IPS-18a (cell line): ENCODE results near the gene TTC6.
A peak's percentile ranks its signal among the peaks of the same experiment; 100 is the strongest.

Source experiments
- H3K27ac ChIP-seq: one replicate; pipeline ENCODE4 v1.5.1; 2013; ENCODE audit warnings: low read length
- H3K27me3 ChIP-seq: one replicate; pipeline ENCODE4 v1.6.1; 2013; ENCODE audit warnings: mild to moderate bottlenecking, low read length; ENCODE audit not compliant: control insufficient read depth, insufficient read depth
- H3K36me3 ChIP-seq: one replicate; pipeline ENCODE4 v1.6.1; 2013; ENCODE audit warnings: low read depth, low read length; ENCODE audit not compliant: control insufficient read depth
- H3K4me1 ChIP-seq: one replicate; pipeline ENCODE4 v1.6.1; 2013; ENCODE audit warnings: low read depth, low read length; ENCODE audit not compliant: control insufficient read depth
- H3K4me3 ChIP-seq: one replicate; pipeline ENCODE4 v1.5.1; 2013; ENCODE audit warnings: low read length
- H3K9ac ChIP-seq: one replicate; pipeline ENCODE4 v1.6.1; 2013; ENCODE audit warnings: mild to moderate bottlenecking, low read length, moderate library complexity
- H3K9me3 ChIP-seq: one replicate; pipeline ENCODE4 v1.6.1; 2013; ENCODE audit warnings: low read depth, low read length; ENCODE audit not compliant: control insufficient read depth

TTC6 gene

GRCh38 chr14:37569729-37570128 is 25.7 kb upstream of the TTC6 start:
- H3K36me3 ChIP-seq, result no peaks in the 10 kb centered on the region
- H3K9me3 ChIP-seq, result no peaks in the 10 kb centered on the region
- H3K9ac ChIP-seq, result no peak overlapping the region
- H3K27ac ChIP-seq, result no peak overlapping the region
- H3K27me3 ChIP-seq, result no peaks in the 10 kb centered on the region
- peaks cover 11% of the 10 kb centered on the region for H3K4me1 ChIP-seq
- H3K4me3 ChIP-seq, result no peak overlapping the region

- Histone ChIP-seq H3K9ac (no peak overlapping the region), H3K4me3 (no peak overlapping the region), H3K36me3 (no peaks in the 10 kb centered on the region), H3K4me1 (peaks cover 8% of the 10 kb centered on the region), H3K27ac (no peak overlapping the region), H3K27me3 (no peaks in the 10 kb centered on the region), H3K9me3 (no peaks in the 10 kb centered on the region)
These were observed 24.0 kb upstream of the TTC6 start for GRCh38 chr14:37571391-37571790.

- Histone ChIP-seq H3K27me3 (peaks cover 5% of the 10 kb centered on the region), H3K36me3 (no peaks in the 10 kb centered on the region), H3K9me3 (no peaks in the 10 kb centered on the region), H3K27ac (no peak overlapping the region), H3K9ac (no peak overlapping the region), H3K4me3 (no peak overlapping the region), H3K4me1 (no peaks in the 10 kb centered on the region)
These were observed 22.1 kb upstream of the TTC6 start for GRCh38 chr14:37573356-37573755.

GRCh38 chr14:37579274-37579673 is 16.2 kb upstream of the TTC6 start:
- Histone ChIP-seq H3K27me3 (peaks cover 65% of the 10 kb centered on the region), H3K4me3 (no peak overlapping the region), H3K4me1 (no peaks in the 10 kb centered on the region), H3K9me3 (no peaks in the 10 kb centered on the region), H3K36me3 (no peaks in the 10 kb centered on the region), H3K27ac (no peak overlapping the region), H3K9ac (no peak overlapping the region)

GRCh38 chr14:37580146-37580545 is 15.3 kb upstream of the TTC6 start:
- peaks cover 73% of the 10 kb centered on the region for H3K27me3 ChIP-seq
- no peak overlapping the region for H3K9ac ChIP-seq
- no peak overlapping the region for H3K4me3 ChIP-seq
- H3K27ac ChIP-seq, result no peak overlapping the region
- H3K36me3 ChIP-seq, result no peaks in the 10 kb centered on the region
- no peaks in the 10 kb centered on the region for H3K4me1 ChIP-seq
- no peaks in the 10 kb centered on the region for H3K9me3 ChIP-seq

GRCh38 chr14:37583358-37584210 is 11.8 kb upstream of the TTC6 start:
- Histone ChIP-seq H3K27ac (no peak overlapping the region), H3K27me3 (peaks cover 100% of the 10 kb centered on the region), H3K9me3 (no peaks in the 10 kb centered on the region), H3K36me3 (no peaks in the 10 kb centered on the region), H3K4me1 (peaks cover 18% of the 10 kb centered on the region), H3K4me3 (peak overlapping the region; percentile 37), H3K9ac (no peak overlapping the region)

GRCh38 chr14:37584211-37585100 is 11.0 kb upstream of the TTC6 start:
- H3K27ac ChIP-seq, result no peak overlapping the region
- no peaks in the 10 kb centered on the region for H3K36me3 ChIP-seq
- H3K4me3 ChIP-seq, result peak overlapping the region; percentile 24
- no peaks in the 10 kb centered on the region for H3K9me3 ChIP-seq
- no peak overlapping the region for H3K9ac ChIP-seq
- peaks cover 26% of the 10 kb centered on the region for H3K4me1 ChIP-seq
- peaks cover 100% of the 10 kb centered on the region for H3K27me3 ChIP-seq

GRCh38 chr14:37585101-37585511 is 10.3 kb upstream of the TTC6 start:
- Histone ChIP-seq H3K9me3 (no peaks in the 10 kb centered on the region), H3K27me3 (peaks cover 100% of the 10 kb centered on the region), H3K27ac (no peak overlapping the region), H3K4me3 (peak overlapping the region; percentile 24), H3K4me1 (peaks cover 28% of the 10 kb centered on the region), H3K9ac (no peak overlapping the region), H3K36me3 (no peaks in the 10 kb centered on the region)

- H3K27ac ChIP-seq, result no peak overlapping the region
- H3K36me3 ChIP-seq, result no peaks in the 10 kb centered on the region
- H3K4me1 ChIP-seq, result peaks cover 30% of the 10 kb centered on the region
- H3K4me3 ChIP-seq, result no peak overlapping the region
- H3K27me3 ChIP-seq, result peaks cover 100% of the 10 kb centered on the region
- no peaks in the 10 kb centered on the region for H3K9me3 ChIP-seq
- no peak overlapping the region for H3K9ac ChIP-seq
These were observed 9.2 kb upstream of the TTC6 start for GRCh38 chr14:37585971-37586796.

- Histone ChIP-seq H3K27ac (no peak overlapping the region), H3K27me3 (peaks cover 100% of the 10 kb centered on the region), H3K4me3 (no peak overlapping the region), H3K9ac (no peak overlapping the region), H3K9me3 (no peaks in the 10 kb centered on the region), H3K36me3 (no peaks in the 10 kb centered on the region), H3K4me1 (peaks cover 31% of the 10 kb centered on the region)
These were observed 8.7 kb upstream of the TTC6 start for GRCh38 chr14:37586797-37587130.

GRCh38 chr14:37587131-37587803 is 8.2 kb upstream of the TTC6 start:
- Histone ChIP-seq H3K4me1 (peaks cover 31% of the 10 kb centered on the region), H3K9ac (no peak overlapping the region), H3K27ac (no peak overlapping the region), H3K36me3 (no peaks in the 10 kb centered on the region), H3K27me3 (peaks cover 100% of the 10 kb centered on the region), H3K9me3 (no peaks in the 10 kb centered on the region), H3K4me3 (peak overlapping the region; percentile 55)
